Measurements from ENCODE around the gene PLCD4.

The PLCD4 gene

GRCh38 chr2:218664653-218665052 lies 57.0 kb downstream of the PLCD4 start:
- no peak for DNase-seq (ENCODE audit: low read depth in 2 of 2)

GRCh38 chr2:218671097-218671653 lies 63.5 kb downstream of the PLCD4 start:
- DNase-seq (ENCODE audit: low read depth in 2 of 2), result no peak

- peak; percentile 32 to 55 for DNase-seq (ENCODE audit: low read depth in 2 of 2)
These were observed 64.2 kb downstream of the PLCD4 start, which contains the start of the genes RNF25 and STK36 for GRCh38 chr2:218671654-218672566. TSS of gene RNF25 (minus strand) at chr2:218672002. CDS start at chr2:218671970, 32 bp downstream. TSS of gene STK36 (plus strand) at chr2:218672086. CDS start at chr2:218672830, 744 bp downstream.

- DNase-seq (ENCODE audit: low read depth in 2 of 2), result no peak
These were observed 71.4 kb downstream of the PLCD4 start for GRCh38 chr2:218679119-218679518.

- no peak for DNase-seq (ENCODE audit: low read depth in 2 of 2)
These were observed 72.4 kb downstream of the PLCD4 start for GRCh38 chr2:218680061-218680460.
